NCI-H226 (cell line): Measurements from ENCODE around the gene ANKRD16.
A peak's percentile ranks its signal among the peaks of the same experiment; 100 is the strongest.
"Not testable (repeated sequence)": the region's sequence is repeated elsewhere in the genome, so short reads cannot be mapped to it uniquely, and the experiment has no call there.

Experiments used
- DNase-seq: peaks from one replicate; pipeline ENCODE4 v3.0.0-alpha.2; 2015

ANKRD16 gene

DNA sequence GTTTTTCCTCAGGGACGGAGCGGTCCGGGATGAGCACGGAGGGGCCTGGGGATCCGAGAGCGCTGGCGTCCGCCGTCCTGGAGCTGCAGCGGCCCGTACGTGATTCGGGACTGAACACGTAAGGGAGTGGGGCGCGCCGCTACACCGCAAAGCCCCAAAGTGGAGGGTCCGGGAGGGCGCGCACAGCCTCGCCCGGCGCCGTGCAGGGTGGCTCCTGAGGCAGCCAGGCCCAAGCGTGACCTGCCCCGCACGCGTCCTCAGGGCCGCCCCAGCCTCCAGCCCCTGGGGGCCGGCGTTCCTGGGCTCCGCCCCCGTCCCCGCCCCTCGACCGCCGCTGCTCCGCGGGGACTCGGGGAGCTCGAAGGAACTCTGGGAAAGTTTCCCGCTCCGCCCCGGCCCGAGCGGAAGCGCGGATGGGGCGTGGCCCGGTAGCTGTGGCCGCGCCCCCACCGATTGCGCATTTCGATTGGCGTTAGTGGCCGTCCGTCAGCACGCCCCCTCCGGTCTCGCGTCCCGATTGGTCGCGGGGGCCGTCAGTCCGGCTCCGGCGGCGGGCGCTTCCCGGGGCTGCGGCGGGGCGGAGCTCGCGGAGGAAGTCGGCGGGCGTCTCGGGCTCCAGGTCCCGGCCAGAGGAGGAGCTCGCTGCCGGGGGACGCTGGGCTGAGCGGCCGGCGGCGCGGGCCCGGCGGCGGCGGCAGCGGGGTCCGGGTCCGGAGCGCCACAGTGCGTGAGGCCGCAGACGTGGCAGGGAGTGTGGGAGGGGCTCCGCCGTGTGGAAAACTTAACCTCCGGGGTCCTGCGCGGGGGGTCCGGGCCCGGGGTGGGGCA, at the start of gene ANKRD16, which contains the start of gene FBH1:
ANKRD16 (minus strand) TSS at position 270 of the 828 bp plus-strand sequence. CDS start 539 bp downstream, outside the sequence.
FBH1 (plus strand) TSS at position 620 of the 828 bp plus-strand sequence; CDS start at position 723, 103 bp downstream.
- DNase-seq = peak; percentile 82

DNA sequence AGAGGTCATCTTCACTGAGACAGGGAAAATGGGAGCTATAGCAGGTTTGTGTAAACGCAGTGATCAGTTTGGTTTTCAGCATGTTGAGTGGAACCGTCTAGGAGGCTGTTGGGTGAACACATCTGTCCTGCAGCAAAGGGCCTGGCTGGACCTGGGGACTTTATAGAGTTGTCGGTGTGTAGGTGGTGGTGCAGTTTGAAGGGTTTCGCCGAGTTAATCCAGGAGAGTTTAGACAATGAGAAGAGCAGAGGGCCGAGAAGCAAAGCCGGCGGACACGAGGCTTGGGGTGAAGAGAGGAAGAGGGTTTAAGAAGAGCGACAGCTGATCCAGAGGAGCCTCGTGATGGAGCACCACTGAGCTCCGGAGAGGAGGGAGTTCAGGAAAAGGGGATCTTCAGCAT, 48.6 kb upstream of the ANKRD16 start:
- no peak for DNase-seq

DNA sequence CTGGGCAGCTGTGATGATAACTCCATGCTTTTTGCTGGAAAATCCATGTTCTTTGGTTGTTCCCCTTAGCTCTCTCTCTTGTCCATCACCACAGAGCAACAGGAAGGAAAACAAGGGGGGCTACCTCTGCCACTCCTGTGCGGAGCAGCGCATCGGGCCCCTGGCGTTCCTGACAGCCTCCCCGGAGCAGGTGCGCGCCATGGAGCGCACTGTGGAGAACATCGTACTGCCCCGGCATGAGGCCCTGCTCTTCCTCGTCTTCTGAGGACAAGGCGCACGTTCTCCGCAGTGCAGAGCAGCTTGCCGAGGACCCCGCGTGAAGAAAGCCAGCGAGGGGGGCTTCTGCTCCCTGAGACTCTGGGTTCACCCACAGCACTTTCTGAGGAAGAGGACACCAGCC, 47.3 kb upstream of the ANKRD16 start:
- no peak for DNase-seq

DNA sequence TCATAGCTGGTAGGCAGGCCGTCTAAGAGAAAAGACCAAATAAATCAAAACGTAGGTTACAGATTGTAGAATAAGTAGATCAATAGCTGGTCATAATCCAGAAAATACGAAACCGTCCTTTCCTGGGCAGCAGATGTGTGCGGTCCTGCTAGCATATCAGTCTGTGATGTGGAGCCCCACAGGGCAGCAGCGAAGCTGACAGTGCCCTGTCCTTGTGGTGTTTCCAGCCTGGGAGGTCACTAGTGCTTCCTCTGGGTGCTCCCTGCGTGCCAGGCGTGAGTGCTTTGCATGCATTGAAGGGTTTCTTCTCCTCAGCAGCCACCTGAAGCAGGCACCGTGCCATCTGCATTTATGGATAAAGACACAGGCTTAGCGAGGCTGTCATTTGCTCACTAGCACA, 45.9 kb upstream of the ANKRD16 start:
- DNase-seq = no peak

DNA sequence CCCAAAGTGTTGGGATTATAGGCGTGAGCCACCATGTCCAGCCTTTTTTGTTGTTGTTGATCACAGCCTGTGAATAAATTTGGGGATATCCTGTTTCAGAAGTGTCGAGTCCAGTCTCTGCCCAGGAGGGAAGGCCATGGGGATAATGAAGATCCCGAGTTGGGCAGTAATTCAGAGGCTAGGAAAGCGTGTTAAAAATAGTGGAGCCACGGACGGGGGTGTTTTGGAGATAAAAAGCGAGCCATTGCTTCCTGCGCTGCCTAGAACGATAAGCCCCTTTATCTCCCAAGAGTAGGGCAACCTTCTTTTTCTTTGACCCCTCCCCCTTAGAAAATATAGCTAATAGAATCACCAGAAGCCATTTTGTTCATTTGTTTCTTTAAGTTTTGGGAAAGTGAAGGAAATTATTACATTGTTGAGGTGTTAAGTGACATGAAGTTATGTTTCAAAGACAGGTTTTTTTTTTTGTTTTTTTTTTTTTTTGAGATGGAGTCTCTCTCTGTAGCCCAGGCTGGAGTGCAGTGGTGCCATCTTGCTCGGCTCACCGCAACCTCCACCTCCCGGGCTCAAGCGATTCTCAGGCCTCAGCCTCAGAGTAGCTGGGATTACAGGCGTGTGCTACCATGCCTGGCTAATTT, 44.3 kb upstream of the ANKRD16 start:
- DNase-seq = no peak

DNA sequence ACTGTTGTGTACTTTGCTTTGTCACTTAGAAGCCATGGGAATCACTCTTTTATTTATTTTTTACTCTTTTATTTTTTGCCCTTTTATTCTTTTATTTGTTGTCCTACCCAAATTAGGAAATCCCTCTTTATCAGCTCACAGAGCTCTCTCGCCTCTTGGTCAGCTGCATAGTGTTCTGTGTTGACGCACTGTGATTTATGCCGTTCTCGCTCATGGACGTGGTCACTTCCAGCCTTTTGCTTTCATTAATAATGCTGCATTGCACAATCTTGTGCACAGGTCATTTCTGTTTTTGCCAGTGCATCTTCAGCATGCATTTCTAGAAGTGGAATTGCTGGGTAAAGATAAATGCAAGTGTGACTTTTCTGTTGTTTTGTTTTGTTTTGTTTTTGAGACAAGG, 42.7 kb upstream of the ANKRD16 start:
- no peak for DNase-seq

DNA sequence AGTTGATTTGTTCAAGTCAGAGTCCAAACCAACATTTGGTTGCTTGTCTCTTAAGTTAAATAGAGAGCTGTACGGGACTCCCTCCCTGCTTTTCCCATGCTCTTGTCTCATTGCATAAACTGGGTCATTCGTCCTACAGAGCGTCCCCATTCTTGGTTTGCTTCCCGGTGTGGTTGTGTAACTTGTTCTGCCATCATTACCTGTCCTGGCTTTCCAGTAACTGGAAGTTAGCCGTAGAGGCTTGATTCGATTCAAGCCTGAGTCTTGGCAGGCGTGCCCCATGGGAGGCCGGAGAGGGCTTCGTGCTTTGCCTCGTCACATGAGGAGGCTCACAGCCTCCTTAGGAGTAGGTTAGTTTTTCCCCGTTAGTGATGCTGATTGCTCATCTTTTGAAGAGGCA, 40.6 kb upstream of the ANKRD16 start:
- no peak for DNase-seq

DNA sequence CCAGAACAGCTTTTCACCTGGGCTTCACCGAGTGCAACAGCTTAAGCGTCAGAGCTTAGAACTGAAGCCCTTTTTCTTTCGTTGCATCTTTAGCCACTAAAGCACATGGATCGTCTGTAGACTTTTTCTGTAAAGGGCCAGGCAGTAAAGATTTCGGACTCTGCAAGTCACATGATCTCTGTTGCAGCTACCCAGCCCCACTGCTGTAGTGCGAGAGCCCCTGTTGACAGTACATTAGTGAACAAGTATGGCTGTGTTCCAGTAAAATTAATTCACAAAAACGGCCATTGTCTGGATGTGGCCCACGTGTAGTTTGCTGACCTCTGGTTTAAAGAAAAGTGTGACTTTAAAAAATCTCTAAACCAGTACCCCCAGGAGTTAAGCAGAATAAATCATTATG, 39.7 kb upstream of the ANKRD16 start:
- no peak for DNase-seq

DNA sequence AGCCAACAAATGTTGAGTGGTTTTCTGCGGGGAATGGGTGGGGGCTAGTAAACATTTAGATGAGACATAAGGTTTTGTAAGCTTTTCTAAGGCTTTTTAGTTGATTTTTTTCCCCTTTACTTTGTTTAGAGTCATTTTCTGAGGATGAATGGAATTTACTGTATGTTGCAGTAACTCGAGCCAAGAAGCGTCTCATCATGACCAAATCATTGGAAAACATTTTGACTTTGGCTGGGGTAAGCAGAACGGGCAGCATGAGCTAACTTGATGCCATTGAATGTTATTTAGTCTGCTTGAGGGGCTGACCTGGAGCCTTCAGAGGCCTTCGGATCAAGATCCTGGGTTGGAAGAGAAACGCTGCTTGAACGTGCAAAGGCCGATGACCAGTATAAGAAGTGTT, 37.6 kb upstream of the ANKRD16 start:
- no peak for DNase-seq

DNA sequence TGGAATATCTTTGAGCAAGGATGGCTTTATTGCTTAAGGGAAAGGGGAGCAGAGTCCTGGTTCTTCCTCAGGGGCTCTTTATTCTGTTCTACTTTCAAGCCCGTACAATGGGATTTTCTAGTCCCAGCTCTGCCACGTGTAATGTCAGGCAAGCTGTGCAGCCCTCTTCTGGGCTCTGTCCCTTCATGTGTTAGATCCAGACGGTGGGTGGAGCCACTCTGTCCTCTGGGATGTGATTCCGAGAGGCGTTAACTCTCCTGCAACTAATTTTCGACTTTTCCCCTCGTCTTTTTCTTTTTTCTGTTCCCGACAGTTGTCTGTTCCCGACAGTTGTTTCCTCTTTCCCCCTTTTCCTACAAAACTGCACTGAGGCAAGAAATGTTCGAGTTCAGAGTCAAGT, 35.2 kb upstream of the ANKRD16 start:
- DNase-seq = no peak

DNA sequence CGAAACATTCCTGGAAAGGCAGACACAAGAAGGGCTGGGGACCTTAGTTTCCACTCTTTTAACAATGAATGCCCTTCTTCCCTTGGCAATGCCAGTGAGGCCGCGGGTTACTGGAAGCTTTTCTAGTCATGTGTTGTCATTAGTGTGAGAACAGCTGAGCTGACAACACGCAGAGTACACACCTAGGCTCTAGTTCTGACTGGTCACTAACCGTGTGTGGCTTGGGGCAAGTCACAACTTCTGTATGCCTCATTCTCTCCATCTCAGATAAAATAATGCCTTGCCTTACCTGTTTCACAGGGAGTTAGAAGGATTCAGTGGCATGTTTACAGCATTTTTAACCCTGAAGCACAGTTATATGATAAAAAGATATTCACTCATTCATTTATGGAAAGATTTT, 32.1 kb upstream of the ANKRD16 start:
- no peak for DNase-seq

DNA sequence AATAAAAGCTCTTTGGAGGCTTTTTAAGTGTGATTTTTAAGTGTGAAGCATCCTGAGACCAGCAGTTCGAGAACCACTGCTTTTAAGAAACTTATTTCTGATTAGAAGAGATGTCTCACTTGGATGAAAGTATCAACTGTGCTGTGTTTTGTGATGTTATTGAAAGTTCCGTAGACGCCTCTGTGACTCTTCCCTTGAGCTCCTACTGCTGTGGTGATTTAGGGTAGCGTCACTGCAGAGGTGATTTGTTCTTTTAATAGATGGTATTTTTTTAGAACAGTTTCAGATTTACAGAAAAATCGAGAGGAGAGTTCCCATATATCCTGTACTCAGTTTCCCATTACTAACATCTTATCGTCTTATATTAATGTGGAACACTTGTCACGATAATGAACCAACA, 29.9 kb upstream of the ANKRD16 start:
- no peak for DNase-seq

DNA sequence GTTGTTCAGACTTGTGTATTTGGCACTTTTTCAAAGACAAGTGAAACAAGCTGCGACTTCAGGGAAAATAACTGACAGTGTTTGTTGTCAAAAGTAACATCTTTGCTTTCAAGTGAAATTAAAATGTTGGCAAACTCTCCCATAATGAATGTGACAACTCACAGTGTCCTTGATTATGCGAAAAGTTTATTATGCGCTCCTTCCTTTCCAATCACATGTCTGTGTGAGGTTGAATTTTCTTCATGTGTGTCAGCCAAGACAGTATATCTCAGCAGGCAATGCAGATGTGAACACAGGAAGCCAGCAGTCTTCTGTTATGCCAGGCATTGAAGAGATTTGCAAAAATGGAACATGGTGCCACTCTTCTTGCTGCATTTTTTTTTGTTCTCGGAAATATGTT, 29.1 kb upstream of the ANKRD16 start:
- DNase-seq = no peak

DNA sequence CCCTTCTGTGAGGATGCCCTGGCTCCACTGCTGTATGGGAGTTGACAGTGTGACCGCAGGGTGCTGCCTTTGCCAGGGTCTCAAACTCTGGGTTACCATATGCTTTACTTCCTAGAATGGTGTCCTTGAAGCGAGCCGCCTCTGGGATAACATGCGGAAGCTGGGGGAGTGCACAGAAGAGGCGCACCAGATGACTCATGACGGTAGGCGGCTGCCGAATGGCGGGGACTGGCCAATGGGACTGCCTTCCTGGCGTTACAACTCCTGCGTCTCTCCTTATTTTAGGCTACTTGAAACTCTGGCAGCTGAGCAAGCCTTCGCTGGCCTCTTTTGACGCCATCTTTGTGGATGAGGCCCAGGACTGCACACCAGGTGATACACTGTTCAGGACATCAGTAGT, 27.6 kb upstream of the ANKRD16 start:
- DNase-seq = no peak

DNA sequence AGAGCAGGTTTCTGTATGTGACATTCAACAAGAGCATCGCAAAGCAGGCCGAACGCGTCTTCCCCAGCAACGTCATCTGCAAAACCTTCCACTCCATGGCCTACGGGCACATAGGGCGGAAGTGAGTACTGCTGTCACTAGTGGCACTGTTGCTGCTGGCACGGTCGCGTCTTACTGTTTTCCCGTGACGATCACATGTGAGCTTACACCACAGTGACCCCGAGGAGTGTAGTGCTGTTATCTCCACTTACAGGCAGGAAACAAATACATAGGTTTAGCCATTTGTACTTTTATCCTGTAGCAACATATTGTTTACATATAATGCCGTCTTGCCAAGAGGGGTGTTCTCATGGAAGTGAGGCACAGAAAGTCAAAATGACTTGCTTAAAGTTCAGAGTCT, 25.8 kb upstream of the ANKRD16 start:
- DNase-seq = no peak

DNA sequence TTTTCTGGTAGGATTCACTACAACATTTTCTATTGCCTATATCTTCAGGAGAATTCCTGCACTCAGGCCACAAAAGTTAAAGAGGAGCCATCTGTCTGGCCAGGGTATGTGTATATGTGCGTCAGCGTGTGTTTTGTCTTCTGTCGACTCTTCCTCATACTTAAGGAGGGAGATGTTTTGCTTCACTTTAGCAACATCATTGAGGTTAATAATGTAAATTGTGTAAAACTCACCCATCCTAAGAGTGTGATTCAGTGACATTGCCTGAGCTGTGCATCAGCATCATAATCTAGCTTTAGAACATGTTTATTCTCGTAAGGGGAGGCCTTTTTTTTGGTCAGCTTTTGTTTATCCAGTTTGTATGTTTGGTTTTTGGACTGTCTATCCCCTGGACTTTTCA, 24.0 kb upstream of the ANKRD16 start:
- DNase-seq = no peak

DNA sequence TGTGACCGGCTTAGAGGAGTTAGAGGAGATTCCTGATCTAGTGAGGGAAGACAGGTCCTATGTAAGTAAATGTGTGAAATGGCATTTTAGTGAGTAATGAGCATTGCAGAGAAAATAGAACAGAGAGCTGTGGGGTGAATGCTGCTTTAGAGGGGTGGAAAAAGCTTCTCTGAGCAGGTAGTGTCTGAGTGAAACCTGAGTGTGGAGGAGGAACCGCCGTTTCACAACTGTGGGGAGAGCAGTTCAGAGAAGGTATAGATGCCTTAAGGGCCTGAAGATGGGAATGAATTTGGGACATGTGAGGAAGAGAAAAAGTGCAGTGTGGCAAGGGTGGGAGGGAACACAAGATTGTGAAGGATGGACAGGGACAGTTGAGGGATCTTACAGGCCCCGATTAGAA, 22.0 kb upstream of the ANKRD16 start:
- DNase-seq = no peak

DNA sequence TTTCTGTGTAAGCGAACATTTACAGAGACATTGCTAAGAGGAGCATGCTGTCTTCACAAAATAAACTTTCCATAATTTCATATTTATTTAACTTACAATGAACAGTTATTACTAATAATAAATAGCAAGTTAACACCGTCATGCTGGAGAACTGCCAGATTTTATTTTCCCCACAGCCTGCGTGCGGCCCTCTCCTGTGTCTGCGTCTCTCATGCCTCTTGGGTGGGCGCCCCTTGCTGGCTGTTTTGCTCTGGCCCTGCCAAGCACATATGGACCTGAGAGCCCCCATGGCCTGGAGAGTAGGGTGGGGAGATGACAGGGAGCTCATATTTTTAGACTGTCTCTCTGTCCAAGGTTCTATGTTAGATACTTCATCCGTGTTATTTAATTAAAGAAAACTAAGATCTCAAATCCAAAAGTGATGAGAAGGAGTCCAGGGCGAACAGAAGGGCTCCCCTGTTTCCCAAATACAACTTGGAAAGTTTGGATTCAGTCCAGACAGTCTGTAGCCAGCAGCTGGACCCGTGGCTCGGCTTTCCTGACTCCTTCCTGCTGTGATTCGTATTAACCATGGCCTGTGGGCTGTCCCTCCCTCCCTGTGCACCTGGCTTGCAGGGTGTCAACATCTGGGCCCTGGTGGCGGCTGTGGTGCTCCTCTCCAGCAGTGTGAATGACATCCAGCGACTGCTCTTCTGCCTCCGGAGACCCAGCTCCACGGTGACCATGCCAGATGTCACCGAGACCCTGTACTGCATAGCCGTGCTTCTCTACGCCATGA, 20.8 kb upstream of the ANKRD16 start:
- DNase-seq = no peak

DNA sequence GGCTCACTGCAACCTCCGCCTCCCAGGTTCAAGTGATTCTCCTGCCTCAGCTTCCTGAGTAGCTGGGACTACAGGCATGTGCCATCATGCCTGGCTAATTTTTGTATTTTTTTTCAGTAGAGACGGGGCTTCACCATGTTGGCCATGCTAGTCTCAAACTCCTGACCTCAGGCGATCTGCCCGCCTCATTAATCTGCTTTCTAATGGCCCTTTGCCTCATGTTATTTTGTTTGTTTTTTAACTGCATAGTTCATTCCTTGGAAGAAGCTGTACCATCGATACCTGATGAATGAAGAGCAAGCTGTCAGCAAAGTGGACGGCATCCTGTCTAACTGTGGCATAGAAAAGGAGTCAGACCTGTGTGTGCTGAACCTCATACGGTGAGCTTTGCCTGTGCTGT, 19.0 kb upstream of the ANKRD16 start:
- DNase-seq = not testable (repeated sequence)

DNA sequence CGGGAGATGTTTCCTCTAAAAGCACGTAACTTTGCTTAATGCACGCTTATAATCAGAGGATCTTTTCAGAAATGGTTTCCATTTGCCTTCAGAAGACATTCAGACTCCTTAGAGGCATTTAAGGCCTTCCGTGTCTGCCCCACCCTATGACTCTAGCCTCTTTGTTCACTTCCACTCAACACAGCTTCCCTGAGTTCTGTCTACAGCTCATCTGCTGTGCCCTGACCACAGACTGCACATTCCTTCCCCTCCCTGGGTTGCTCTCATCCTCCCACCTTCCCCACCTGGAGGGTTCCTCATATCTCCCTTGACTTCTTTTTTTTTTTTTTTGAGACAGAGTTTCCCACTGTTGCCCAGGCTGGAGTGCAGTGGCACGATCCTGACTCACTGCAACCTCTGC, 17.0 kb upstream of the ANKRD16 start:
- no peak for DNase-seq

DNA sequence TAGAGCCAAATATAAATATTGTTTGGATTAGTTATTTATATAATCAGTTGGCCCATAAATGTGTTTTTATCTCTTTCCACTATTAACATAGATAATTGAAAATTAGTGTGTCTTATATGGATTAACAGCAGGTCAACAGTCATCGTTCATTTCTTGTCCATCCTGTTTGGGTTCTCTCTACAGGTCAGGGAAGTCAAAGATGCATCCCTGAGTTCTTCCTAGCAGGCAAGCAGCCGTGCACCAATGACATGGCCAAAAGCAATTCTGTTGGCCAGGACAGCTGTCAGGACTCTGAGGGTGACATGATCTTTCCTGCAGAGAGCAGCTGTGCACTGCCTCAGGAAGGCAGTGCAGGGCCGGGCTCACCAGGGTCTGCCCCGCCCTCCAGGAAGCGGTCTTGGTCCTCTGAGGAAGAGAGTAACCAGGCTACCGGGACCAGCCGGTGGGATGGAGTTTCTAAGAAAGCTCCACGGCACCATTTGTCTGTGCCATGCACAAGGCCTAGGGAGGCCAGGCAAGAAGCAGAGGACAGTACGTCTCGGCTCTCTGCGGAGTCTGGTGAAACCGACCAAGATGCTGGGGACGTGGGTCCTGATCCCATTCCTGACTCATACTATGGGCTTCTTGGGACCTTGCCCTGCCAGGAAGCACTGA, 16.3 kb upstream of the ANKRD16 start:
- DNase-seq = no peak

DNA sequence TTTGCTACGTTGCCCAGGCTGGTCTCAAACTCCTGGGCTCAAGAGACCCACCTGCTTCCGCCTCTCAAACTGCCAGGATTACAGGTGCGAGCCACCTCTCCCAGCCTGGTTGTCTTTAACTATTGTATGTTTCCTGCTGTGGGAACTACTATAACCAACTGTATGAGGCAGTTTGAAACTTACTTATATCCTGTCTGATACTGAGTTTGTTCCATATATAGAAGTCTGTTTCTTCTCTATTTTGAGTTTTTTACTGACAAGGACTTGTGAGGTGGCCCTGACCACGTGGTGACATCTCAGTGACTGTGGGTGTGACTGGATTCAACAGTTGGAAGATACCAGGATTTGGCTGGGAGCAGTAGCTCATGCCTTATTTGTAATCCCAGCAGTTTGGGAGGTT, 14.5 kb upstream of the ANKRD16 start:
- DNase-seq = no peak

DNA sequence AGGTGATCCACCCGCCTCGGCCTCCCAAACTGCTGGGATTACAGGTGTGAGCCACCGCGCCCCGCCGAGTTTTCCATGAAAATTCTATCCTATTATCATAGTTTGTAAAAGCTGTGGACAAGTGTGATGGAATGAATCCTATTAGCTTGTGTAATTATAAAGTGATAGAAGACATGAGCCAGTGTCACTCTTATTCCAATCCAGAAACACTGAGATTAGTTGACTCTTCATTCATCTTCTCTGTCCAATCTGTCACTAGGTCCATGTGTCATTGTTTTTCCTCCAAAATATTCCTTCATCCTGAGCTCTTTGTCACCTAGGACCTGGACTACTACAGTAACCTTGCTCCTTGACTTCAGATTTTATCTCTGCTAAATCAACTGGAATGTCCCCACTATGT, 13.9 kb upstream of the ANKRD16 start:
- no peak for DNase-seq
